LHCN-M2 (cell line): ENCODE measurements around the gene C1orf141. TPM values are rescaled to one million over a fixed set of nuclear protein-coding genes. Genes with fewer than 3 reads are reported as not detected.

ENCODE experiments used
- total RNA-seq: library from RNA; depleted of rRNA; stranded (reverse); fragments of >200 nt; gene quantifications from 2 replicates; pipeline ENCODE4 v1.2.3, GENCODE V29; 2014; rRNA removed

Gene C1orf141
- total RNA-seq, 1 experiment from 2014 or later, result not detected

Other genes with a start within 250 kb of the C1orf141 start
- gene DNAI4, start 210.1 kb downstream of the C1orf141 start, total RNA-seq, result 2.4 and 3.6 TPM in 2 replicates
- gene MIER1, start 210.0 kb downstream of the C1orf141 start, total RNA-seq, result 33.4 and 34.2 TPM in 2 replicates
- gene SLC35D1, start 80.8 kb downstream of the C1orf141 start, total RNA-seq, result 41.3 and 44.6 TPM in 2 replicates
- gene IL23R, start 31.5 kb upstream of the C1orf141 start, total RNA-seq, result not detected in 2 replicates
- not detected in 2 replicates for gene IL12RB2, start 172.9 kb upstream of the C1orf141 start, total RNA-seq